Measurements from ENCODE around the gene PMIS2.

- no peak for TF ChIP-seq EP300 (IDR thresholded peaks at IDR 0.05)
- no peak for TF ChIP-seq POLR2AphosphoS5 (IDR thresholded peaks at IDR 0.05)
- TF ChIP-seq CTCF (IDR thresholded peaks at IDR 0.05) = no peak
Observed at GRCh38 chr19:35553385-35554000, 32.5 kb upstream of the PMIS2 start.
